DMS114 treated with DMSO at 0.1 percent for 48 hours (cell line): ENCODE measurements around the gene LRP2.

Experiments used
- DNase-seq: peaks from one replicate; lab custom pipeline; 2025; ENCODE audit not compliant: unreplicated experiment; lab: John Stamatoyannopoulos, UW

The LRP2 gene

GRCh38 chr2:169094676-169095075, 267.7 kb downstream of the LRP2 start:
- no peak for DNase-seq

- DNase-seq: no peak
Measured at GRCh38 chr2:169093535-169093934, 268.8 kb downstream of the LRP2 start.

DNA sequence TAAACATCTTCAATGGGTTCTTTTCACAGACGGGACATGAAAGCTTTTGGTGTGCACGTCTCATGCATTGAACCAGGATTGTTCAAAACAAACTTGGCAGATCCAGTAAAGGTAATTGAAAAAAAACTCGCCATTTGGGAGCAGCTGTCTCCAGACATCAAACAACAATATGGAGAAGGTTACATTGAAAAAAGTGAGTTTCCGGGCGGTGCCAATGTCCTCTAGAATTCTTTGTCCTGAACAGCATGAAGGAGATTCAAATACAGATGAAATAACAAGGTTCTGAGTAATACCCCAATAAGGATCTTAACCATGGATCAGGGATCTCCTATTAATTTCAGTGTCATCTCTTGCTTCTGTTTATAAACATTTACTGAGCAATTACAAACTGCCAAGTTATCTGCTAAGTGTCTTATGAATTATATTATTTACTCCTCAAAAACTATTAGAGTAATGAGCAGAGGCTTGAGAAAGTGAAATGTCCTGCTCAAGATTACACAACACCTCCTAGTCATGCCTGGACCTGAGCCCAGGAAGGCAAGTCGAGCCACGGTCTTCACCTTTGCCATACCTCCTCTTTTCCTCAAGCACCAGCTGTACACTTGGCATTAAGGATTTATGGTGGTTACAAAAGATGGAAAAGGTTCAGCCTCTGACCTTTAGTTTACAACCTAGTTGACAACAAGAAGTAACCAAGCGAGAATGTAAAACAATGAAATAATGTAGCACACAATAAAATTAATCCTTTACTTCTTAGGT, 270.4 kb downstream of the LRP2 start:
- DNase-seq: no peak

DNA sequence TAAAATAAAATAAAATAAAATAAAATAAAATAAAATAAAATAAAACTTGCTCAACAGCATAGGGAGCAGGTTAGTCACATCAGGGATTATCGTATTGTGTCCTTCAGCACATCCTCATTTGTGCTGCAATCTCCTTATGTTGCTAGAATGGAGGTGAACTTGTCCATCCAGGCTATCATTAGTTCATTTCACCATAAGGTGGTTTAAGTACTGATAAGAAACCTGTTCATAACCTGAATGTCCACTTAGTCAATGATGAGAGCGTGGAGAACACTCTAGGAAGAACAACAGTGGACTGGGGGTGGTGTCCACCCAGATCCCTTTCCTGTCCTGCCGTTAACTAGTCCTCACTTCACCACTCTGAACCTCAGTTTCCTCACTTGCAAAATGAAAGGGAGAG, 271.1 kb downstream of the LRP2 start:
- no peak for DNase-seq

- no peak for DNase-seq
Measured at GRCh38 chr2:169090133-169090820, 272.1 kb downstream of the LRP2 start.

- no peak for DNase-seq
Measured at GRCh38 chr2:169089182-169089581, 273.2 kb downstream of the LRP2 start.

DNA sequence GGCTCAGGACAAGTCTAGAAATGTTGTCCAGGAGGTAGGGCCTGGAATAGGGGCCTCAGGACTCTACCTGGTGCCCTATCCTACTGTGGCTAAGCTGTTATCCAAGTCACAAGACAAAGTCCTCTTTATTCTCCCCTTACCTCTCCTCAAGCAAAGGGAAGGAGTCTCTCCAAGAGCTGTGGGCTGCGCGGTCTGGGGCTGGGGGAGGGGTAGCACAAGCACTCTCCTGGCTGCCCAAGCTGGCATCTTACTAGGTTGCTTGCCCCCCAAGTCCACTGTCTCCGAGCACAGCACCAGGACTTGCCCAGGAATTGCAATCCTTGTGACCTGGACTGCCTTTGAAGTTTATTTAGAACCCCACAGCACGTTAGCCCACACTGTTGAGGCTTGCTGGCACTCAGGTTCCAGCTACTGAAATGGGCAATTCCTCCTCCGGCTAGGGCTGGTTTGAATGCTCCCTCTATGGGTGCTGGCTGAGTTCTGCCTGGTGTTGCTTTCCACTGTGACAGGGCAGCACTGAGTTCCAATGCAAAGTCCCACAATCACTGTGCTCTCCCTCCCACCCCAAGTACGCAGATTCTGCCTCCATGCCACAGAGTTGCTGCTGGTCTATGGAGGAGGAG, 274.5 kb downstream of the LRP2 start:
- DNase-seq: no peak

DNA sequence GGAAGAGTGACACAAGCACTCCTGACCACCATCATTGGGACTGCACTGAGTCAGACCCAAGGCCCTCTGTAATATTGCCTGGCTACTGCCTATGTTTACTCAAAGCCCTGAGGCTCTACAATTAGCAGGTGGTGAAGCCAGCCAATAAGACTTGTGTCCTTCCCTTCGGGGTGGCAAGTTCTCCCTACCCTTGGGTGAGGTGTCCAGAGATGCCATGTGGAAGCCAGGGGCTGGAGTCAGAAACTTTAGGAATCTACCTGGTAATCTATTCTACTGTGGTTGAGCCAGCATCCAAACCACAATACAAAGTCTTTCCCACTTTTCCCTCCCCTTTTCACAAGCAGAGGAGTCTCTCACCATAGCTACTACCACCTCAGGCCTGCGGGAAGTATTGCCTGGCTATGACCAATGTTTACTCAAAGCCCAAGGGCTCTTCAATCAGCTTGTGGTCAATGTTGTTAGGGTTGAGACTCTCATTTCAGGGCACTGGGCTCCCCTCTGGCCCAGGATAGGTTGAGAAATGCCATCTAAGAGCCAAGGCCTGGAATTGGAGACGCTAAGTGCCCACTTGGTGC, 275.4 kb downstream of the LRP2 start:
- DNase-seq: no peak

- DNase-seq: no peak
Measured at GRCh38 chr2:169082995-169083394, 279.3 kb downstream of the LRP2 start.

GRCh38 chr2:169081551-169081950, 280.8 kb downstream of the LRP2 start:
- DNase-seq: no peak

GRCh38 chr2:169080250-169081069, 281.9 kb downstream of the LRP2 start:
- no peak for DNase-seq

GRCh38 chr2:169077674-169078240, 284.6 kb downstream of the LRP2 start:
- no peak for DNase-seq
